Activated naive CD8-positive, alpha-beta T cell (primary cell): ENCODE data around the gene PROM1.

Source experiments
- H3K27ac Mint-ChIP-seq: one replicate; pipeline ENCODE4 v1.8.0; 2021; ENCODE audit warnings: mixed read lengths
- H3K27me3 Mint-ChIP-seq: one replicate; pipeline ENCODE4 v1.8.0; 2021; ENCODE audit warnings: mixed read lengths
- H3K36me3 Mint-ChIP-seq: one replicate; pipeline ENCODE4 v1.8.0; 2021; ENCODE audit warnings: mixed read lengths
- H3K4me1 Mint-ChIP-seq: one replicate; pipeline ENCODE4 v1.8.0; 2021; ENCODE audit warnings: low read depth, mixed read lengths
- H3K4me3 Mint-ChIP-seq: one replicate; pipeline ENCODE4 v1.8.0; 2021; ENCODE audit warnings: mild to moderate bottlenecking, mixed read lengths
- H3K9me3 Mint-ChIP-seq: one replicate; pipeline ENCODE4 v1.8.0; 2021; ENCODE audit warnings: low read depth, mixed read lengths

PROM1 gene

DNA sequence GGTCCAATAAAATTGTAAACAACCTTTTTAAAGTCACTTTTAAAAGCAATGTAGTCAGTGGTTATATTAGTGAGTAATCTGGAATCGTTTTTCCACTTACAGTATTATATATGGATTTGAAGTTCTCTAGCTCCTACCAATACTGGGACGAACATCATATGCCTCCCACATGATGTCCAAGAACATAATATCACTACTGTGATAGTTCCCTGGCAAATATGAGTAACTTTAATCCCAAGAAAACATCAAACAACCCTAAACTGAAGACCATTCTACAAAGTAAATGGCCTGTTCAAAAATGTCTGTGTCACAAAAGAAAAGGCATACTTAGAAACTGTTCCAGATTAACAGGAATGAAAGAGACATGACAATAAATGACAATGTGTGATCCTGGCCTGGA is 67.3 kb downstream of the PROM1 start:
- H3K9me3 Mint-ChIP-seq, result no peaks in the 10 kb centered on the region

DNA sequence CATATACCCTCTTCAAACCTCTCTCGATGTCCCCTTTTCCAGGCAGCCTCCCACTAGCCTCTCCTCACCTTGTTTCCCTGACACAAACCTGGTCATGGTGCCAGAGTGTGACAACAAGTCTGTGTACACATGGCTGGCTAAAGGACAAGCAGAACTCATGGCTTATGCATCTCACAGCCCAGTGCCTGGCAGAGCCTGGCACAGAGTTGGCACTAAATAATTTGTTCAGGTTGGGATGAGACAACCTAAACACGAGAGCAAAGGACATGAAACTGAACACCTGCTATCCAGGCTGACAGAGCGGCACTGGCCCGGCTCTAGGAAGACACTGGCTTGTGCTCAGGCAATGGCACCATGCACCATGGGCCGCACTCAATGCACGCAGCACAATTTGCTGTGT is 72.7 kb downstream of the PROM1 start:
- Mint-ChIP-seq H3K27me3 (peaks cover 3% of the 10 kb centered on the region), H3K27ac (no peak overlapping the region), H3K4me3 (no peak overlapping the region), H3K36me3 (no peaks in the 10 kb centered on the region), H3K9me3 (no peaks in the 10 kb centered on the region), H3K4me1 (no peaks in the 10 kb centered on the region)

More for the DNA sequence above, 67.3 kb downstream of the PROM1 start:
- Mint-ChIP-seq H3K4me1 (no peaks in the 10 kb centered on the region), H3K4me3 (no peak overlapping the region), H3K27ac (no peak overlapping the region), H3K27me3 (no peaks in the 10 kb centered on the region), H3K36me3 (no peaks in the 10 kb centered on the region)

DNA sequence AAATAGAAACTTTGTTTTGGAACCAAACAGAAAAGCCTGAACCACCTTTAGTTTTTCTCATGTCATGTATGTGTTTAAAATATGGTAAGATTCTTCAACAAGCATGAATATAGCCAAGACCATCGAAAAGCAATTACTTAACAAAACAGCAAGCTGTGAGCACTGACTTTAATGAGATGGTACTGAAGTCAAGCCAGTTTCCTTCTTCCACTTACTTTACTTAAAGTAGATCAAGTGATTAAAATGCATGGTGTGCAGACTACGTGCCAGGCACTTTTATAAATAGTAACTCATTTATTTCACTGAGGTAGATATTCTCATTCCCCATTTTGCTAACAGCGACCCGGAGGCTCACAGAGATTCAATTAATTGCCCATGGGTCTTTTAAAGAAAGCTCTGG is 74.7 kb downstream of the PROM1 start:
- Mint-ChIP-seq H3K4me1 (no peaks in the 10 kb centered on the region), H3K36me3 (no peaks in the 10 kb centered on the region), H3K27me3 (peaks cover 4% of the 10 kb centered on the region), H3K4me3 (no peak overlapping the region), H3K9me3 (no peaks in the 10 kb centered on the region), H3K27ac (no peak overlapping the region)

DNA sequence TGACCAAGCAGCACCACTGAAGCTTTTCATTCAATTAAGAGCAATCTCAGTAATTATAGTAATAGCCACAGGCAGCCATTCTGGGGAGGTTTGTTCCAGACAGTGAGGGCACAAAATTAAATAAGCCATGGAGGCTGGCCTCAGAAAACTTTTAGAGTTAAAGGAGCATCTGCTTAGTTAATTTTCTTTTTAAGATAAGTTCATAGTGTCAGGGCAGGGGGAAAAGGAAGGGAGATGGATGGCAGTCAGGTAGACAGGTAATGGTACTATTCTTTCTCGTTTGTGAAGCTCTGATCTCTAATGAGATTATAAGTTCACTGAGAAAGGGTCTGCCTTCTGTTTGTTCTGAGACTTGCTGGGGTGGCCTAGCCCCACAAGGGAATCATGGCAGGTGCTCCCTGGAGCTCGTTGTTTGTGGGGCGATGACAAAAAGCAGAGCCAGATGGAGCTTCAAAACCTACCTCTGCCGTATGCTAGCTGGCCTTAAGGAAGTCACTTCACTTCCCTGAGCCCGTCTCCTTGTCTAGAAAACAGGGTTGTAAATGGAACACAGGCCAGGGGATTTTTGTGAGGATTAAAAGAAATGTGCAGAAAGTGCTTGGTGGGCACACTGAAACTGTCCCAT is 76.2 kb downstream of the PROM1 start:
- H3K9me3 Mint-ChIP-seq, result no peaks in the 10 kb centered on the region
- no peaks in the 10 kb centered on the region for H3K4me1 Mint-ChIP-seq
- no peak overlapping the region for H3K4me3 Mint-ChIP-seq
- H3K36me3 Mint-ChIP-seq, result no peaks in the 10 kb centered on the region
- no peak overlapping the region for H3K27ac Mint-ChIP-seq
- H3K27me3 Mint-ChIP-seq, result peaks cover 4% of the 10 kb centered on the region

DNA sequence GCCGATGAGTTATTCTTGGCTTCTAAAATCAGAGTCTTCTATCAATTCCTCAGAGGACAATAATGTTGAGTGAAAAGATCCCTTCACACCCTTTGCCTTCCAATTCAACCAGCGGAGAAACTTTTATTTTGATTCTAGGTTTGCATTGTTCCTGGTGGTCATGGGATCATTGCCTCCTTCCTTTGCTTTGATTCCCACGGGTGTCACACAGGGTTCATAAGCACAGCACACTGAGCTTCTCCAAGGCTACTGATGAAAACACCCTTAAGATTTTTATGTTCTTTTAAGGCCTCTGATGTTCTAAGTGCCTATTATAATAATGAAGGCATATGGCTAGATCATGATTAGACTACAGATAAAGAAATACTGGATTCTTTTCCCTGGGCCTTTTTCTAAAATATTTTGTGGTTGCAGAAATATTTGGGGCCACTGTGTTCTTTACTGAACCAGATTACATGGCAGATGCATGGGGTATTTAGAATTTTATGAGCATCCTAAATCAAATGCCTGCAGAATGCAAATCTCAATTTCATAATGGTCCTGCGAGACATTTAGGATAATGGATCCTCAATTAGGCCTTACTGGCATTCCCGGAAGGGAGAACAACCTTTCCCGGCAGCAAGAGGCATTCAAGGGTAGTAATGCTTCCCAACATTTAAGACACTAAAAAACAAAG is 76.9 kb downstream of the PROM1 start:
- no peaks in the 10 kb centered on the region for H3K36me3 Mint-ChIP-seq
- H3K9me3 Mint-ChIP-seq, result no peaks in the 10 kb centered on the region
- no peaks in the 10 kb centered on the region for H3K4me1 Mint-ChIP-seq
- peaks cover 4% of the 10 kb centered on the region for H3K27me3 Mint-ChIP-seq
- no peak overlapping the region for H3K27ac Mint-ChIP-seq
- no peak overlapping the region for H3K4me3 Mint-ChIP-seq

DNA sequence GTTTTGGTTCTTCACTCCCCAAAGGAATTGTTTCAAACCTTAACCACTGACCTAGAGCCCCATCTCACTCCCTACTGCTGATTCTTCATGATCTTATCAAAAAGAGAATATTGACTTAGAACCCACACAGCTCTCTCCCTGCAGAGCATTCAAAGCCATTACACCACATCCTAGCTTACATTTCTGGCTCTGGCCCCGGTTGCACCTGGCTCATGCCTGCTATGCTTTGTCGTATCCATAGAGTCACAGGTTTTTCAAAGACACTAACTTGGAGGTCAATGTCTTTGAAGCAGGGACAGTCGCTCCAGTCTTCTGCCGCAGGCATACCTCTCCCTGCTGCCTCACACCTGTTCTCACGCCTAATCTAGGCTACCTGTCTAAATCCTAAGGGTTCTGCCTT is 78.1 kb downstream of the PROM1 start:
- H3K4me1 Mint-ChIP-seq, result no peaks in the 10 kb centered on the region
- no peak overlapping the region for H3K4me3 Mint-ChIP-seq
- no peaks in the 10 kb centered on the region for H3K36me3 Mint-ChIP-seq
- H3K9me3 Mint-ChIP-seq, result no peaks in the 10 kb centered on the region
- peaks cover 4% of the 10 kb centered on the region for H3K27me3 Mint-ChIP-seq
- no peak overlapping the region for H3K27ac Mint-ChIP-seq

DNA sequence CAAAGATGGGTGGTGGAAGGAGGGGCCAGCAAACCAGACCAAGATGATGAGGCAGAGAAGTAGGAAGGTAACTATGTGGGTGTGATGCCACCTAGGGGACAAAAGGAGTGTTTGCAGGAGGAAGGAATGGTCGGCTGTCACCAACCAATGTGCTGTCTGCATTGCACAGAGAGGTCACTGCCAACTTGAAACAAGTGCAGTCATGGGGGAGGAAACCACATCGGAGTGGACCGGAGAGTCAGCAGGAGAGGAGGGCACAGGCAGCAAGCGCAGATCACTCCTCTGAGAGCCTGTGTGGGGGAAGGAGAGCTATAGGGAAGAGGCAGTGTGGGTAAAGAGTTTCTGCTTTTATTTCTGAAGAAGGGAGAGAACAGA is 82.4 kb downstream of the PROM1 start:
- Mint-ChIP-seq H3K36me3 (no peaks in the 10 kb centered on the region), H3K27me3 (peaks cover 1% of the 10 kb centered on the region), H3K4me1 (no peaks in the 10 kb centered on the region), H3K9me3 (no peaks in the 10 kb centered on the region), H3K27ac (no peak overlapping the region), H3K4me3 (no peak overlapping the region)

DNA sequence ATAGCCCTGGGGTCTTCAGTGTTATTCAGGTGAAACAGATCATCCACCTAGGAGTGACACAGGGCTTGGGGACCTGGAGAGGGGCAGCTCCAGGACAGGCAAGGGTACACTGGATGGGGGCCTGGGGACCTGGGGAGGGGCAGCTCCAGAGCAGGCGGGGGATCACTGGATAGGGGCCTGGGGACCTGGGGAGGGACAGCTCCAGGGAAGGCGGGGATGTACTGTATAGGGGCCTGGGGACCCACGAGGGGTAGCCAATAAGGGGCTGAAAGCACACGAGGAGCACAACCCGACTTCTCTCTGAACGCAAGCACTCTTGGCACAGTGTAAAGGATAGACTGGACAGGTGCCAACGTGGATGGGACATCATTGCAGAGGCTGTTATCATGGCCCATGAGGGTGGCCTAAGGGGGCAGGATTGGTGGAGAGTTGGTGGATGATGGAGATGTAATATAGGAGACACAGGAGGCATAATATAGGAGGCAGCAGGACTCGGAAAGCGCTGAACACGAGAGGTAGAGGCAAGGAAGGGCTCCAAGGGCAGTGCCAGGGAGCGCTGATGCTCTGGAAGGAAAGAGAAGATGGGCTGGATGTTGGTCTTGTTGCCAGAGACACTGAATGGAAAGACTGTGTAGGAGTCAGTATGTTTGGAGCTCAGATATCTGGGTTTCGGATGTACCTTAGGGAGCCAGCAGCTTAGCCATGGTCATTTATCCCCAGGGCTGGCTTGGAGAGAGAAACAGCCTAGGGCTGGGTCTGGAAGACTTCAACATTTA is 82.9 kb downstream of the PROM1 start:
- Mint-ChIP-seq H3K27ac (no peak overlapping the region), H3K4me1 (no peaks in the 10 kb centered on the region), H3K9me3 (no peaks in the 10 kb centered on the region), H3K27me3 (peaks cover under 1% of the 10 kb centered on the region), H3K4me3 (no peak overlapping the region), H3K36me3 (no peaks in the 10 kb centered on the region)

DNA sequence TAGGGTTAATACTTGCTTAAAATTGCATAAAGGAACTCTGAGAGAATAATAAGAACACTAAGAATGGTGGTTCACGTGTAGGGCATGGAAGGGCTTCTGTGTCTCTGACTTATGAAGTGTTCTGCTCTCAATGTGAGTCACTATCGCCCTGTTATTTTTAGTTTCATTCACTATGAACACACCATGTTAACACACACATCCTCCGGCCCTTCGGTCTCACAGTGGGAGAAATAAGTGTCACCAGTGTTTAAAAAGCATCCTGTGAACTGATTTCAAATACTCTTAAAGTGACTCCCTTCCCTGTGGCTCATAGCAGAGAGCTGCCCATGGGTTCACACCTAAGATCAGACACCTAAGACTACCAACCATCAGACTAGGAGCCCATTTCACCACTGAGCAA is 87.0 kb downstream of the PROM1 start:
- no peaks in the 10 kb centered on the region for H3K27me3 Mint-ChIP-seq
- no peaks in the 10 kb centered on the region for H3K36me3 Mint-ChIP-seq
- H3K4me1 Mint-ChIP-seq, result peaks cover 3% of the 10 kb centered on the region
- no peak overlapping the region for H3K4me3 Mint-ChIP-seq
- no peaks in the 10 kb centered on the region for H3K9me3 Mint-ChIP-seq
- no peak overlapping the region for H3K27ac Mint-ChIP-seq

DNA sequence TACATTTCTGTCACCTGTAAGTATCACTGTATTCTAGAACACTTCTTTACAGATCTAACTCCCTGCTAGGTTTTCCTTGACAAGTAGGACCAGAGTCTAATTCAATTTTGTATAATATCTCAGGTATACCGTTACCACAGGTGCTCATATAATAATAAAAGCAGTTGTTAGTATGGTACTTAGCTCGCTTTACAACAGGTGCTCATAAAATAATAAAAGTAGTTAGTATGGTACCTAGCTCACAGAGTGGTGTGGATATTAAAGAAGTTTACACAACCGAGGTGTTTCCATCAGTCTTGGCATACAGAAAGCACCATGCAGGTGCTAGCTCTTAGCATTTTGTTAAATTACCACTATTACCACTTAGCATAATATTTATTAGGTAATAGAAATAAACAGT is 88.0 kb downstream of the PROM1 start:
- peaks cover 3% of the 10 kb centered on the region for H3K4me1 Mint-ChIP-seq
- no peaks in the 10 kb centered on the region for H3K27me3 Mint-ChIP-seq
- H3K9me3 Mint-ChIP-seq, result no peaks in the 10 kb centered on the region
- H3K27ac Mint-ChIP-seq, result no peak overlapping the region
- H3K4me3 Mint-ChIP-seq, result no peak overlapping the region
- no peaks in the 10 kb centered on the region for H3K36me3 Mint-ChIP-seq

DNA sequence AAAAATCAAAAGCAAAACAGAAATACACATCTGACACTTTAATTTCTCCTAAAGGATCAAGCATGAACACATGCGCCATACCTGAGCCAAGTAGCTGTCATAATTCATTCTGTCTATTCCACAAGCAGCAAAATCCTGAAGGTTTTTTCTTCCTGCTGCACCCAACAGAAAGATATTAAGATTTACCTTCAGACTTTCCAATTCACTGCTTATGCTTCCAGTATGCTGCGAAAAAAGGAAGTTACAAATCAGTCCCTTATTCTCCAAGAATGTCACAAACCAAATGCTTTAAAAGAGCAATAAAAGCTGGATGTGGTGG is 91.7 kb downstream of the PROM1 start:
- H3K9me3 Mint-ChIP-seq, result no peaks in the 10 kb centered on the region
- no peak overlapping the region for H3K4me3 Mint-ChIP-seq
- peaks cover 3% of the 10 kb centered on the region for H3K4me1 Mint-ChIP-seq
- no peak overlapping the region for H3K27ac Mint-ChIP-seq
- H3K36me3 Mint-ChIP-seq, result no peaks in the 10 kb centered on the region
- H3K27me3 Mint-ChIP-seq, result no peaks in the 10 kb centered on the region

DNA sequence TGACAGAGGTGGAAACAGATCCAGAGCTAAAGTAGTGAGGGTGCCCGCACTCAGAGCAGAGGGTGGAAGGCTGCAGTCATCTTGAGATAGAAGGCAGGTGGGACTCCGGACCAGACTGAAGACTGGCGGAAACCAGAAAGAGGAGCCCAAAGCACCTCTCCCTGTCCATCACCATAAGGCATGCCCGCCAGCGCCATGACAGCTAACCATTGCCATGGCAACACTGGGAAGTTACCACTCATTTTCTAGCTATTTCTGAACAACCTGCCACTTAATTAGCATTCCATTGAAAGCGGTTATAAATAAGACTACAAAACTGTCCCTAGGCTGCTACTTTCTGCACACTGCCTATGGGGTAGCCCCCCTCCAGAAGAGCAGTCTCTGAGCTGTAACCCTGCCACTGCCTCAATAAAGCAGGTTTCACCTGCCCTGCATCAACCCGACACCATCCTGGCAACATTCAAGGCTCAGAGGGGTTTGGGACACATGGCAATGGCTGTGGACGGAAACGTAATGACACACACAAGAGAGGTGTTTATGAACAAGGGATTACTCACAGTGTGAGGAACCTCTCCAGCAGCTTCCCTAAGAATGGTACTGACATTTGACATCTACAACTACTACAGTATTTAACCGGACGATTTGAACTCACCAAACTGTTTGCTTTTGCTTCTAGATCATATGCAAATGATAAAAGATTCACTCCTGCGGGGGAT is 93.1 kb downstream of the PROM1 start:
- Mint-ChIP-seq H3K9me3 (no peaks in the 10 kb centered on the region), H3K27me3 (no peaks in the 10 kb centered on the region), H3K27ac (no peak overlapping the region), H3K4me3 (no peak overlapping the region), H3K4me1 (peaks cover 3% of the 10 kb centered on the region), H3K36me3 (no peaks in the 10 kb centered on the region)

DNA sequence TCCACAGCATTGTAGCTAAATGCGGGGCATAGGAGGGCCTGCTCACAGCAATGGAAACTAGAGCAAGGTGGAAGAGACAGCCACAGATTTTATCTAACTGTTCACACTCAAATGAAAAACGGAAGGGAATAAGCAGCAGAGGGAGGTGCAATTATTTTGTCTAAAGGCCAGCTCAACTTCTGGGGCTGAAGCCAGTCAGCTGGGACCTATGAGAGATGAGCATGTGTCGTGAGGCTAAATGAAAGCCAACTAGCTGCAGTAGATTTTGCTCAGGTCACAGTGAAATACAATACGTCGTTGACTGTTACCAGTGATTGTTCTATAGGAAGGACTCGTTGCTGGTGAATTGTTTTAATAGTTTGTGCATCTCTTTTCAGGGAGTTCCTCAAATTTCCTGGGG is 94.4 kb downstream of the PROM1 start:
- Mint-ChIP-seq H3K27ac (no peak overlapping the region), H3K4me1 (peaks cover 3% of the 10 kb centered on the region), H3K4me3 (no peak overlapping the region), H3K9me3 (no peaks in the 10 kb centered on the region), H3K36me3 (no peaks in the 10 kb centered on the region), H3K27me3 (peaks cover 1% of the 10 kb centered on the region)

DNA sequence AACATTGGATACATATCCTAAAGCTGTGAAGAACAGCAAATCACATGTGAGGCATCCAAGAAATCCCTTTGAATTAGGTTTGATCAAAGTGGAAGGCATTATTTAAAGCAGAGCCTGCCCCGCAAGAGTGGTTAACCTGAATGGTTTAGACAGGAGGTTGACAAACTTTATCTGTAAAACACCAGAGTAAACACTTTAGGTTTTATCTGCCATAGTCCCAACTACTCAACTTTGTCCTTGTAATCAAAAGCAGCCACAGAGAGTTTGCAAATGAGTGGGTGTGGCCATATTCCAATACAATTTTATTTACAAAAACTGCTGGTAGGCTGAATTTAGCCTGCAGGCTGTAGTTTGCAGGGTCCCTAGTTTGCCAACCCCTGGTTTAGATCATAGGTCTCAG is 95.6 kb downstream of the PROM1 start:
- Mint-ChIP-seq H3K4me3 (no peak overlapping the region), H3K4me1 (peaks cover 3% of the 10 kb centered on the region), H3K9me3 (no peaks in the 10 kb centered on the region), H3K36me3 (no peaks in the 10 kb centered on the region), H3K27ac (no peak overlapping the region), H3K27me3 (peaks cover 1% of the 10 kb centered on the region)

DNA sequence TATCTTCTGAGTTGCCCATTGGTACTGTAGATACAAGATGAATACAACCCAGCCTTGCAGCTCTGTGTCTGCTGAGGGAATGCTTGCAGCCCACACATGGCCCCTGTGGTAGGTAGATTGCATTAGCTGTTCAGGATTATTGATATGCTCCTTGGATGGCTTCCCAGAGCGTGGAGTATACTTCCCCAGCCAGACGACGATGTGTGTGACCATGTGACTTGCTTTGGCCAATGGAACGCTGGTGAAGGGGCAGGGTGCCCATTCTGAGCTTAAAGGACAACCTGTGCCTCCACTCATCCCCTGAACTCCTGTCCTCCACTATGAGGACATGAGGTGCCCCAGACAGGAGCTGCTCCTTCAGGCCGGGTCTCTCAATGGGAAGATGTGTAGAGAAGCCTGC is 96.9 kb downstream of the PROM1 start:
- H3K27me3 Mint-ChIP-seq, result peaks cover 1% of the 10 kb centered on the region
- peaks cover 1% of the 10 kb centered on the region for H3K4me1 Mint-ChIP-seq
- no peaks in the 10 kb centered on the region for H3K9me3 Mint-ChIP-seq
- no peaks in the 10 kb centered on the region for H3K36me3 Mint-ChIP-seq
- H3K27ac Mint-ChIP-seq, result no peak overlapping the region
- H3K4me3 Mint-ChIP-seq, result no peak overlapping the region
